HEK293T (cell line): ENCODE data around the gene SRP19.

Experiments used
- ARNT ChIP-seq: fragments of 450-650 bp; IDR thresholded peaks from 2 replicates; pipeline ENCODE4 v1.6.1; 2017; ENCODE audit warnings: mild to moderate bottlenecking
- BHLHE40 ChIP-seq: fragments of 450-650 bp; IDR thresholded peaks from 2 replicates; pipeline ENCODE4 v1.6.1; 2016; ENCODE audit warnings: mild to moderate bottlenecking, moderate library complexity, borderline replicate concordance
- CTBP1 ChIP-seq: fragments of 450-650 bp; IDR thresholded peaks from 2 replicates; pipeline ENCODE4 v1.6.1; 2016; ENCODE audit warnings: borderline replicate concordance
- ELF4 ChIP-seq: fragments of 450-650 bp; IDR thresholded peaks from 2 replicates; pipeline ENCODE4 v1.6.1; 2017; ENCODE audit warnings: antibody characterized with exemption
- FOXA1 ChIP-seq: fragments of 450-650 bp; IDR thresholded peaks from 2 replicates; pipeline ENCODE4 v1.6.1; 2016; ENCODE audit warnings: mild to moderate bottlenecking
- FOXK2 ChIP-seq: fragments of 450-650 bp; IDR thresholded peaks from 2 replicates; pipeline ENCODE4 v1.6.1; 2016; ENCODE audit warnings: mild to moderate bottlenecking
- FOXM1 ChIP-seq: fragments of 450-650 bp; IDR thresholded peaks from 2 replicates; pipeline ENCODE4 v1.6.1; 2017; ENCODE audit warnings: mild to moderate bottlenecking, borderline replicate concordance
- HDGF ChIP-seq: fragments of 450-650 bp; IDR thresholded peaks from 2 replicates; pipeline ENCODE4 v1.6.1; 2017; ENCODE audit warnings: antibody characterized with exemption, borderline replicate concordance
- L3MBTL2 ChIP-seq: fragments of 450-650 bp; conservative IDR thresholded peaks from 2 replicates; pipeline ENCODE4 v1.6.1; 2016; ENCODE audit warnings: mild to moderate bottlenecking
- LEF1 ChIP-seq: fragments of 450-650 bp; IDR thresholded peaks from 2 replicates; pipeline ENCODE4 v1.6.1; 2017; ENCODE audit warnings: mild to moderate bottlenecking, borderline replicate concordance
- SP1 ChIP-seq: fragments of 450-650 bp; IDR thresholded peaks from 2 replicates; pipeline ENCODE4 v1.6.1; 2017
- SUZ12 ChIP-seq: fragments of 450-650 bp; IDR thresholded peaks from 2 replicates; pipeline ENCODE4 v1.6.1; 2016; ENCODE audit warnings: mild to moderate bottlenecking
- TARDBP ChIP-seq: fragments of 450-650 bp; IDR thresholded peaks from 2 replicates; pipeline ENCODE4 v1.6.1; 2016
- ZNF384 ChIP-seq: fragments of 450-650 bp; IDR thresholded peaks from 2 replicates; pipeline ENCODE4 v1.6.1; 2016

GRCh38 chr5:112880219-112880964, 19.3 kb downstream of the SRP19 start:
- TF ChIP-seq BHLHE40, result no peak
- no peak for TF ChIP-seq SP1
- TF ChIP-seq FOXM1, result no peak
- TF ChIP-seq ZNF384, result no peak
- no peak for TF ChIP-seq TARDBP
- no peak for TF ChIP-seq FOXK2
- TF ChIP-seq L3MBTL2, result no peak
- no peak for TF ChIP-seq HDGF
- no peak for TF ChIP-seq LEF1
- no peak for TF ChIP-seq CTBP1
- no peak for TF ChIP-seq ELF4
- no peak for TF ChIP-seq FOXA1
- TF ChIP-seq ARNT, result no peak
- TF ChIP-seq SUZ12, result no peak
